Esophagus muscularis mucosa (tissue), 4 donors: ENCODE results near the gene UTP15. TPM values are rescaled to one million over a fixed set of nuclear protein-coding genes. Genes with fewer than 3 reads are reported as not detected.

Source experiments
- DNase-seq: peaks from one replicate; pipeline ENCODE4 v3.0.0-alpha.2; 2017; ENCODE audit errors: extremely low spot score
- H3K27ac ChIP-seq, 4 donors: fragments of 200-600 bp; sonication (generic); replicated peaks in 1 of 4; 1 replicate in 3 of 4; 2 replicates in 1 of 4; pipeline ENCODE4 v1.5.1; 2016 to 2019; ENCODE audit warnings: mild to moderate bottlenecking in 1 of 4
- H3K27me3 ChIP-seq, 4 donors: fragments of 200-600 bp; sonication (generic); one replicate each; pipeline versions ENCODE4 v1.5.1 to v1.6.0; 2016 to 2019
- H3K36me3 ChIP-seq, 4 donors: fragments of 200-600 bp; sonication (generic); one replicate each; pipeline ENCODE4 v1.5.1; 2016 to 2019
- H3K4me1 ChIP-seq, 4 donors: fragments of 200-600 bp; sonication (generic); one replicate each; pipeline ENCODE4 v1.5.1; 2016 to 2019
- H3K4me3 ChIP-seq, 4 donors: fragments of 200-600 bp; sonication (generic); 1 replicate in 2 of 4; 2 replicates in 2 of 4; pipeline ENCODE4 v1.5.1; 2016 to 2019; ENCODE audit warnings: mild to moderate bottlenecking in 4 of 4, moderate library complexity in 1 of 4
- H3K9me3 ChIP-seq, 4 donors: fragments of 200-600 bp; sonication (generic); 1 replicate in 3 of 4; 2 replicates in 1 of 4; pipeline ENCODE4 v1.5.1; 2016 to 2019
- EP300 ChIP-seq: sonication (generic); formaldehyde crosslinking; IDR thresholded peaks from one replicate; pipeline ENCODE4 v1.6.1; 2017; ENCODE audit warnings: antibody characterized with exemption
- POLR2A ChIP-seq: fragments of 450-650 bp; IDR thresholded peaks from one replicate; pipeline ENCODE4 v1.6.1; 2017; ENCODE audit warnings: antibody characterized with exemption, moderate library complexity, mild to moderate bottlenecking, low read depth
- POLR2AphosphoS5 ChIP-seq, 2 donors: sonication (generic); formaldehyde crosslinking; IDR thresholded peaks; one replicate each; pipeline ENCODE4 v1.6.1; 2017; ENCODE audit warnings: antibody characterized with exemption in 2 of 2
- intact Hi-C: fragments of 100-400 bp; cut with DNase I; formaldehyde crosslinking; loops from one replicate; pipeline ENCODE4 v1.15.1; 2023
- total RNA-seq, 4 donors: library from RNA; depleted of rRNA; stranded (reverse); fragments of >200 nt; gene quantifications; one replicate each; pipeline versions ENCODE4 v1.1.0 to v1.2.1, GENCODE V29; 2016
- TF ChIP-seq, protein P1 (sequence below), 3 experiments: fragments of 200-600 bp in 2 of 3; fragments of 450-650 bp in 1 of 3; sonication (generic) in 2 of 3; IDR thresholded peaks; one replicate each; pipeline ENCODE4 v1.5.1; 2017 to 2019; ENCODE audit warnings: antibody characterized with exemption in 3 of 3, mild to moderate bottlenecking in 2 of 3, moderate library complexity in 1 of 3

Gene UTP15
- total RNA-seq, 4 donors from 2014 or later, result 7.0 to 18.1 (median 11.9) TPM

GRCh38 chr5:73631500-73631899 is 66.0 kb downstream of the UTP15 start:
- Histone ChIP-seq H3K4me1 (peaks cover 0 to 14% (median 12%) of the 10 kb centered on the region in 4 donors), H3K36me3 (no peaks in the 10 kb centered on the region), H3K4me3 (no peak overlapping the region), H3K27me3 (no peaks in the 10 kb centered on the region), H3K9me3 (no peaks in the 10 kb centered on the region), H3K27ac (no peak overlapping the region)
- DNase-seq, result no peak
- intact Hi-C loops, result no loop called here
- TF ChIP-seq POLR2AphosphoS5 (IDR thresholded peaks at IDR 0.05), result no peak
- TF ChIP-seq, protein P1, sequence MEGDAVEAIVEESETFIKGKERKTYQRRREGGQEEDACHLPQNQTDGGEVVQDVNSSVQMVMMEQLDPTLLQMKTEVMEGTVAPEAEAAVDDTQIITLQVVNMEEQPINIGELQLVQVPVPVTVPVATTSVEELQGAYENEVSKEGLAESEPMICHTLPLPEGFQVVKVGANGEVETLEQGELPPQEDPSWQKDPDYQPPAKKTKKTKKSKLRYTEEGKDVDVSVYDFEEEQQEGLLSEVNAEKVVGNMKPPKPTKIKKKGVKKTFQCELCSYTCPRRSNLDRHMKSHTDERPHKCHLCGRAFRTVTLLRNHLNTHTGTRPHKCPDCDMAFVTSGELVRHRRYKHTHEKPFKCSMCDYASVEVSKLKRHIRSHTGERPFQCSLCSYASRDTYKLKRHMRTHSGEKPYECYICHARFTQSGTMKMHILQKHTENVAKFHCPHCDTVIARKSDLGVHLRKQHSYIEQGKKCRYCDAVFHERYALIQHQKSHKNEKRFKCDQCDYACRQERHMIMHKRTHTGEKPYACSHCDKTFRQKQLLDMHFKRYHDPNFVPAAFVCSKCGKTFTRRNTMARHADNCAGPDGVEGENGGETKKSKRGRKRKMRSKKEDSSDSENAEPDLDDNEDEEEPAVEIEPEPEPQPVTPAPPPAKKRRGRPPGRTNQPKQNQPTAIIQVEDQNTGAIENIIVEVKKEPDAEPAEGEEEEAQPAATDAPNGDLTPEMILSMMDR (IDR thresholded peaks at IDR 0.05), result no peak
- no peak for TF ChIP-seq EP300
- TF ChIP-seq POLR2A, result no peak

Other genes starting within 250 kb of the UTP15 start
- 10 to 100 TPM in 3 of 4 donors, 1 to 10 TPM in 1; 5.0 to 23.4 (median 13.6) TPM for gene FOXD1, start 117.0 kb upstream of the UTP15 start, total RNA-seq
- gene BTF3, start 67.3 kb upstream of the UTP15 start, total RNA-seq, result 100 to 1,000 TPM; 455 to 574 (median 539) TPM
- gene ANKRA2, start 104 bp upstream of the UTP15 start, total RNA-seq, result 10 to 100 TPM; 18.1 to 28.2 (median 23.0) TPM
- 10 to 100 TPM; 12.7 to 31.2 (median 19.2) TPM for gene ARHGEF28, start 60.5 kb downstream of the UTP15 start, total RNA-seq